GM12865 (cell line): ENCODE data around the gene LAD1.

Experiments used
- DNase-seq: peaks from one replicate; pipeline ENCODE4 v3.0.0; 2010; ENCODE audit warnings: low read depth
- H3K4me3 ChIP-seq: 2 replicates; pipeline ENCODE4 v1.5.1; 2011; ENCODE audit warnings: mild to moderate bottlenecking, low read depth, low read length, control low read depth
- CTCF ChIP-seq: IDR thresholded peaks from 2 replicates; pipeline ENCODE4 v1.5.1; 2011; ENCODE audit warnings: low read length, control low read depth, low read depth, inconsistent platforms; ENCODE audit not compliant: insufficient read depth; ENCODE audit errors: missing control alignments

LAD1 gene

GRCh38 chr1:201354151-201354900, 44.8 kb downstream of the LAD1 start:
- TF ChIP-seq CTCF: no peak
- no peak overlapping the region for H3K4me3 ChIP-seq
- no peak for DNase-seq

DNA sequence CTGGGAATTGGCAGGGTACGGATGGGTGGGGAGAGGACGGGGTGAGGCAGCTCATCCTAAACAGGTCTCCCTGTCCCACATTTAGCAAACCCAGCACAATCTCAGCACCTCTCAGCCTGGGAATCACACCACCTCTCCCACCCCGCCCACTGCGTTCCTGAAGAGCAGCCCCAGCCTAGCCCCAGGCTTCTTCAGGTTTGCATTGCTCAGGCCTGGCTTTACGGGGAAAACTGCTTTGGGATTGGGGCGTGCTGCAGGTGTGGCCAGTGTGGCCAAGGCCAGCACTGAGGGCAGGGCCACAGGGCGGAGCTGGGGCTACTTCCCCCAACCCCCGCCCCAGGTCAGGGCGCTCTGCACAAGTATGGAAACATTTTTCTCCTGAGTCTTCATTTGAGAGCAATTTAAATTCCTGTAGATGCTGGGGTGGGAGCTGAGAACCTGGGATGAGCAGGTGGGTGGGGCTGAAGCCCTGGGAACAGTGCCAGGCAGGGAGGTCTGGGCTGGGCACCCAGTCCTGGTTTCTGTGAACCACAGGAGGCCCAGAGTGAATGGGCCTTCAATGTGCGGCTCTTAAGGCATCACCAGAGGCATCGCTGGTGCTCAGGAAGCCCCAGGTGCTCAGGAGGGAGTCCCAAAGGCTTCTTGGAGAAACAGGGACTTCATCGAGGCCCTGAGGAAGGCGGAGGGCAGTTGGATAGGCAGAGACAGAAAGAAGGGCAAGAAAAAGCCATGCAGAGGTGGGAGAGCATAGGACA, 45.8 kb downstream of the LAD1 start:
- H3K4me3 ChIP-seq: no peak overlapping the region
- DNase-seq: no peak
- TF ChIP-seq CTCF: no peak

DNA sequence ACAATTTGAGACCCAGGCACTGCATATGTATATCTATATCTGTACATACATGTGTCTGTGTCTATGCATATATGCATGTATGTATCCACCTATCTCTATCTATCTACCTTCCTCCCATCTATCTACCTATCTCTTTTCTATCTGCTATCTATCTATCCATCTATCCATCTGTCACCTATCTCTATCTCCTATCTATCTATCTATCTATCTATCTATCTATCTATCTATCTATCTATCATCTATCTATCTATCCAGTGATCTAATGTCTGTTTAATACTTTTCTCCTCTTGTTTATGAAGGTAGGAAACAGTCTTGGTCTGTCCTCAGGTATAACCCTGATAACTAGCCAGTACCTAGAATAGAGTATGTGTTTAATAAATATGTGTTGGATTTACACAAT, 47.5 kb downstream of the LAD1 start:
- TF ChIP-seq CTCF: no peak
- DNase-seq: no peak
- H3K4me3 ChIP-seq: no peak overlapping the region

GRCh38 chr1:201350884-201351283, 48.2 kb downstream of the LAD1 start:
- H3K4me3 ChIP-seq: no peak overlapping the region
- TF ChIP-seq CTCF: no peak
- no peak for DNase-seq

GRCh38 chr1:201350361-201350725, 48.8 kb downstream of the LAD1 start:
- no peak for TF ChIP-seq CTCF
- DNase-seq: no peak
- no peak overlapping the region for H3K4me3 ChIP-seq

- no peak overlapping the region for H3K4me3 ChIP-seq
- DNase-seq: no peak
- TF ChIP-seq CTCF: no peak
Measured at GRCh38 chr1:201349092-201349491, 50.0 kb downstream of the LAD1 start.

GRCh38 chr1:201348211-201348566, 50.9 kb downstream of the LAD1 start:
- TF ChIP-seq CTCF: peak; percentile 75
- DNase-seq: peak; percentile 56
- no peak overlapping the region for H3K4me3 ChIP-seq
